K562 (cell line): ENCODE measurements around the gene FHIT. TPM values are rescaled to one million over a fixed set of nuclear protein-coding genes. Genes with fewer than 3 reads are reported as not detected.

Experiments
- ATAC-seq: fragments of 200-7000 bp; cut with Tn5 transposase; 3 replicates; pipeline ENCODE4 v1.9.1; 2020; ENCODE audit warnings: moderate library complexity
- BruUV-seq: library from RNA; stranded (reverse); fragments of 400-500 nt; replicated peaks from 2 replicates; lab custom pipeline; 2021; lab: Mats Ljungman, UMichigan
- CTCF ChIA-PET: fragments of 300-600 bp; formaldehyde crosslinking; extraction: SDS; loops from one replicate; lab custom pipeline; 2021; ENCODE audit warnings: low intra/inter-chr PET ratio; lab: Yijun Ruan, JAX
- POLR2A ChIA-PET: fragments of 300-600, 350-650 bp; sonication (Branson Sonifier 250); formaldehyde crosslinking; extraction: SDS; loops from one replicate; lab custom pipeline; 2021; ENCODE audit warnings: antibody characterized with exemption, inconsistent platforms; lab: Yijun Ruan, JAX
- DNase-seq, 4 experiments: peaks; one replicate each; pipeline versions ENCODE4 v3.0.0 to v3.0.0-alpha.2; 2011 to 2018; ENCODE audit warnings: low spot score in 3 of 4, mixed read lengths in 3 of 4; ENCODE audit errors: extremely low read depth in 1 of 4
- FAIRE-seq: peaks from 2 replicates; lab custom pipeline; 2011; peaks lifted over from hg19 to GRCh38; lab: Jason Lieb, UNC
- H2AFZ ChIP-seq: 2 replicates; pipeline ENCODE4 v1.6.0; 2011; ENCODE audit warnings: low read depth, low read length, control low read depth, inconsistent platforms
- H3K27ac ChIP-seq: fragments of 200-600 bp; 3 replicates; pipeline ENCODE4 v1.8.0; 2011; ENCODE audit warnings: low read depth, mild to moderate bottlenecking, control low read depth, inconsistent platforms, low read length, moderate library complexity, mixed read lengths; ENCODE audit errors: extremely low read depth
- H3K27me3 ChIP-seq, 2 experiments: fragments of 300-600 bp in 1 of 2; 2 replicates in 1 of 2; 3 replicates in 1 of 2; pipeline versions ENCODE4 v1.6.0 to v1.8.0; 2011; ENCODE audit warnings: inconsistent platforms in 2 of 2, low read length in 2 of 2, mild to moderate bottlenecking in 1 of 2, mixed read lengths in 1 of 2, moderate library complexity in 1 of 2; ENCODE audit not compliant: control insufficient read depth in 2 of 2, insufficient read depth in 2 of 2
- H3K36me3 ChIP-seq: fragments of 300-600 bp; 3 replicates; pipeline ENCODE4 v1.8.0; 2011; ENCODE audit warnings: mild to moderate bottlenecking, low read length, inconsistent platforms; ENCODE audit not compliant: control insufficient read depth, insufficient read depth
- H3K4me1 ChIP-seq, 2 experiments: fragments of 200-600 bp in 1 of 2; replicated peaks in 1 of 2; 2 replicates in 1 of 2; 3 replicates in 1 of 2; pipeline versions ENCODE4 v1.5.1 to v1.8.0; 2011; ENCODE audit warnings: inconsistent platforms in 2 of 2, low read length in 2 of 2, mild to moderate bottlenecking in 1 of 2, mixed read lengths in 1 of 2, moderate library complexity in 1 of 2; ENCODE audit not compliant: control insufficient read depth in 2 of 2, insufficient read depth in 2 of 2
- H3K4me2 ChIP-seq: 2 replicates; pipeline ENCODE4 v1.6.1; 2011; ENCODE audit warnings: low read length, control low read depth, inconsistent platforms, mixed read lengths; ENCODE audit not compliant: insufficient read depth
- H3K4me3 ChIP-seq: fragments of 200-600 bp; sonication (generic), shearing (Covaris generic); 2 replicates; pipeline ENCODE4 v1.5.1; 2016; ENCODE audit warnings: control low read depth, inconsistent platforms
- H3K79me2 ChIP-seq: fragments of 200-600 bp; 3 replicates; pipeline ENCODE4 v1.8.0; 2011; ENCODE audit warnings: low read length, inconsistent platforms; ENCODE audit not compliant: control insufficient read depth, insufficient read depth
- H3K9ac ChIP-seq, 2 experiments: 2 replicates each; pipeline versions ENCODE4 v1.6.0 to v1.6.1; 2011; ENCODE audit warnings: low read depth in 2 of 2, low read length in 2 of 2, control low read depth in 1 of 2, inconsistent platforms in 1 of 2, mild to moderate bottlenecking in 1 of 2, mixed read lengths in 1 of 2; ENCODE audit not compliant: insufficient read depth in 1 of 2
- H3K9me1 ChIP-seq: one replicate; pipeline ENCODE4 v1.6.0; 2011; ENCODE audit warnings: inconsistent platforms, mild to moderate bottlenecking, low read length, moderate library complexity; ENCODE audit not compliant: control insufficient read depth, insufficient read depth
- H3K9me3 ChIP-seq: replicated peaks from 2 replicates; pipeline ENCODE4 v1.5.1; 2011; ENCODE audit warnings: low read depth, low read length, inconsistent platforms; ENCODE audit not compliant: control insufficient read depth, insufficient read depth
- H4K20me1 ChIP-seq: replicated peaks from 2 replicates; pipeline ENCODE4 v1.6.1; 2011; ENCODE audit warnings: low read length, inconsistent platforms, mixed read lengths; ENCODE audit not compliant: control insufficient read depth, insufficient read depth
- C11orf30 ChIP-seq: fragments of 450-650 bp; IDR thresholded peaks from 2 replicates; pipeline ENCODE4 v1.6.1; 2016; ENCODE audit warnings: low read depth, mild to moderate bottlenecking
- CHD2 ChIP-seq: IDR thresholded peaks from 2 replicates; pipeline ENCODE4 v1.6.1; 2011; ENCODE audit warnings: low read depth, low read length
- FOSL1 ChIP-seq: fragments of 200-800 bp; sonication (Bioruptor generic); conservative IDR thresholded peaks from 2 replicates; pipeline ENCODE4 v1.6.1; 2016; ENCODE audit warnings: missing genetic modification characterization, missing compliant biosample characterization
- FOXK2 ChIP-seq, 2 experiments: fragments of 450-650 bp; IDR thresholded peaks in 1 of 2; conservative IDR thresholded peaks in 1 of 2; 2 replicates each; pipeline ENCODE4 v1.6.1; 2016; ENCODE audit warnings: low read depth in 2 of 2, mild to moderate bottlenecking in 1 of 2
- HCFC1 ChIP-seq: IDR thresholded peaks from 2 replicates; pipeline ENCODE4 v1.6.1; 2012; ENCODE audit warnings: low read depth, low read length, improper control_type of control experiment
- HNRNPK ChIP-seq: fragments of 200-400 bp; formaldehyde crosslinking; IDR thresholded peaks from one replicate; pipeline ENCODE4 v1.6.1; 2018; ENCODE audit warnings: mild to moderate bottlenecking, low read depth, low read length; ENCODE audit not compliant: poor library complexity, severe bottlenecking
- KDM4B ChIP-seq, 2 experiments: fragments of 450-650 bp in 1 of 2; sonication (generic) in 1 of 2; IDR thresholded peaks; 2 replicates each; pipeline ENCODE4 v1.6.1; 2016 to 2017; ENCODE audit warnings: borderline replicate concordance in 2 of 2, antibody characterized with exemption in 1 of 2, low read depth in 1 of 2, mild to moderate bottlenecking in 1 of 2
- KLF13 ChIP-seq: fragments of 450-650 bp; IDR thresholded peaks from 2 replicates; pipeline ENCODE4 v1.6.1; 2016; ENCODE audit warnings: missing genetic modification characterization, low read depth, mild to moderate bottlenecking, missing compliant biosample characterization, moderate library complexity, borderline replicate concordance
- NCOR1 ChIP-seq: fragments of 450-650 bp; IDR thresholded peaks from 2 replicates; pipeline ENCODE4 v1.6.1; 2016; ENCODE audit warnings: mild to moderate bottlenecking, moderate library complexity
- PML ChIP-seq: IDR thresholded peaks from 2 replicates; pipeline ENCODE4 v1.6.1; 2012; ENCODE audit warnings: low read length, inconsistent platforms
- RBM14 ChIP-seq: fragments of 200-400 bp; formaldehyde crosslinking; IDR thresholded peaks from 2 replicates; pipeline ENCODE4 v1.6.1; 2018; ENCODE audit warnings: low read depth, mild to moderate bottlenecking, low read length, moderate library complexity, borderline replicate concordance; ENCODE audit not compliant: insufficient read depth
- SUPT5H ChIP-seq: fragments of 450-650 bp; IDR thresholded peaks from 2 replicates; pipeline ENCODE4 v1.6.1; 2016
- TAF1 ChIP-seq: IDR thresholded peaks from 2 replicates; pipeline ENCODE4 v1.6.1; 2011; ENCODE audit warnings: mild to moderate bottlenecking, low read length, moderate library complexity; ENCODE audit not compliant: insufficient read depth, control insufficient read depth, severe bottlenecking; ENCODE audit errors: extremely low read depth
- ZNF124 ChIP-seq: sonication (generic); formaldehyde crosslinking; IDR thresholded peaks from 2 replicates; pipeline ENCODE4 v1.8.1; 2022; ENCODE audit warnings: missing genetic modification reagents
- ZNF41 ChIP-seq: fragments of 250-450 bp; sonication (Bioruptor Pico); conservative IDR thresholded peaks from 2 replicates; pipeline ENCODE4 v1.4.0; 2020; ENCODE audit warnings: mild to moderate bottlenecking
- ZSCAN32 ChIP-seq: fragments of 450-650 bp; formaldehyde crosslinking; IDR thresholded peaks from 2 replicates; pipeline ENCODE4 v1.4.0; 2020; ENCODE audit warnings: mild to moderate bottlenecking, moderate library complexity
- WGBS: fragments of 100-300 bp; shearing (Covaris generic); methylation state at CpG from one replicate; pipeline ENCODE4 v1.1.6; 2016; ENCODE audit warnings: low coverage, mixed read lengths; ENCODE audit not compliant: insufficient coverage; ENCODE audit errors: missing lambda C conversion rate; 5-methylcytosine and 5-hydroxymethylcytosine counted together
- in situ Hi-C: fragments of 300-500 bp; cut with MboI; formaldehyde crosslinking; loops from 4 replicates; pipeline ENCODE4 v1.15.0; 2018; ENCODE audit warnings: inconsistent platforms, mixed read lengths
- intact Hi-C: fragments of 100-400 bp; cut with micrococcal nuclease; formaldehyde crosslinking; loops from 2 replicates; pipeline ENCODE4 v1.14.2; 2022
- polyA plus RNA-seq, 8 experiments: library from polyadenylated mRNA; depleted of rRNA in 4 of 8; stranded (reverse) in 5 of 8; unstranded in 3 of 8; fragments of >200 nt; fragmentation: Nextera tagmentation in 2 of 8; fragmentation: Illumina TruSeq in 1 of 8; extraction: Ambion mirVana in 2 of 8; extraction: Trizol in 1 of 8; gene quantifications; 2 replicates each; pipeline versions ENCODE4 v1.2.1 to v1.2.3, GENCODE V29; 2011 to 2014; ENCODE audit warnings: inconsistent platforms in 1 of 8, missing spikeins in 1 of 8
- total RNA-seq, 7 experiments: library from RNA; depleted of rRNA in 6 of 7; stranded (reverse); fragments of >200 nt in 6 of 7; fragmentation: Illumina TruSeq in 2 of 7; extraction: Trizol in 2 of 7; gene quantifications; 2 replicates each; pipeline versions ENCODE4 v1.2.1 to v1.2.3, GENCODE V29; 2011 to 2021; ENCODE audit warnings: low replicate concordance in 1 of 7
- TF ChIP-seq, protein P1 (sequence below): sonication (generic); formaldehyde crosslinking; IDR thresholded peaks from 2 replicates; pipeline ENCODE4 v1.8.1; 2023; ENCODE audit warnings: mild to moderate bottlenecking, missing genetic modification reagents
- TF ChIP-seq, protein P2 (sequence below): fragments of 450-650 bp; formaldehyde crosslinking; IDR thresholded peaks from 2 replicates; pipeline ENCODE4 v1.4.0; 2022; ENCODE audit warnings: missing genetic modification characterization

FHIT gene
- total and polyA plus RNA-seq, 9 of the 15 experiments (the other 6 are each of a cell fraction or from before 2014, with no cell fraction given) = 1.7 to 9.1 (median 4.3) TPM

DNA sequence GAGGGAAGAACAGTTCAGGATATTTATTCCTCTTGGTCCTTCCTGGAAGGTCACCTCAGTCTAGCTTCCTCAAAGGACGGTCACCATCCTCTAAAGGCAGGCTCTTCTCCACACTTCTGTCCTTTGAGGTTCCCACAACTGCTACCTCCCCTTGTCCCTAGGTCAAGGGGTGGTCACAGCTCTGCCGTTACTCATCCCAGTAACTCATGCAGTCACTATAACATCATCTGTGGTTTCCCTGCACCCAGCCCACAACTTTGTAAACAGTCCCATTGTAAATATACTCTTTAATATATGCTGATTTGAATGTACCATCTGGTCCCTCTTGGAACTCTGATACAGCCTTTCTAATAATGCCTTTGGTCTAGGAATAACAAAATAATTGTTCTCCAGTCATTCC lies 887.4 kb downstream of the FHIT start:
- no peak overlapping the region; the same call in 2 of the 3 replicates for H3K27ac ChIP-seq
- ATAC-seq (no peak; the same call in 1 of the 3 replicates), FAIRE-seq (no peak), DNase-seq (no peak)
- no peaks in the 10 kb centered on the region for H4K20me1 ChIP-seq
- H3K79me2 ChIP-seq = no peaks in the 10 kb centered on the region
- CTCF ChIA-PET = no interaction called here
- WGBS = 20% methylated on average over 2 of the region's 2 CpGs
- in situ Hi-C loops (no loop called here), intact Hi-C loops (no loop called here)
- POLR2A ChIA-PET = no interaction called here
- H2AFZ ChIP-seq = no peak overlapping the region
- no peak overlapping the region for H3K9ac ChIP-seq
- BruUV-seq = no TSS peak
- no peak overlapping the region for H3K4me3 ChIP-seq
- no peaks in the 10 kb centered on the region for H3K27me3 ChIP-seq
- H3K9me1 ChIP-seq = no peaks in the 10 kb centered on the region
- H3K4me1 ChIP-seq = 0 out of 5 replicates have a peak, but pooled peaks cover 0 to 4% of the 10 kb centered on the region in 2 experiments
- no peaks in the 10 kb centered on the region for H3K9me3 ChIP-seq
- no peak for TF ChIP-seq HNRNPK
- no peak for TF ChIP-seq HCFC1
- no peak for TF ChIP-seq FOXK2 (conservative IDR thresholded peaks at IDR 0.05 in 1 of 2, IDR thresholded peaks at IDR 0.05 in 1 of 2; ENCODE audit: low read depth in 2 of 2)
- no peak for TF ChIP-seq SUPT5H
- TF ChIP-seq ZNF41 (CRISPR knock-in tag) = no peak
- no peak for TF ChIP-seq NCOR1
- no peak for TF ChIP-seq FOSL1 (tag)
- TF ChIP-seq, protein P1, sequence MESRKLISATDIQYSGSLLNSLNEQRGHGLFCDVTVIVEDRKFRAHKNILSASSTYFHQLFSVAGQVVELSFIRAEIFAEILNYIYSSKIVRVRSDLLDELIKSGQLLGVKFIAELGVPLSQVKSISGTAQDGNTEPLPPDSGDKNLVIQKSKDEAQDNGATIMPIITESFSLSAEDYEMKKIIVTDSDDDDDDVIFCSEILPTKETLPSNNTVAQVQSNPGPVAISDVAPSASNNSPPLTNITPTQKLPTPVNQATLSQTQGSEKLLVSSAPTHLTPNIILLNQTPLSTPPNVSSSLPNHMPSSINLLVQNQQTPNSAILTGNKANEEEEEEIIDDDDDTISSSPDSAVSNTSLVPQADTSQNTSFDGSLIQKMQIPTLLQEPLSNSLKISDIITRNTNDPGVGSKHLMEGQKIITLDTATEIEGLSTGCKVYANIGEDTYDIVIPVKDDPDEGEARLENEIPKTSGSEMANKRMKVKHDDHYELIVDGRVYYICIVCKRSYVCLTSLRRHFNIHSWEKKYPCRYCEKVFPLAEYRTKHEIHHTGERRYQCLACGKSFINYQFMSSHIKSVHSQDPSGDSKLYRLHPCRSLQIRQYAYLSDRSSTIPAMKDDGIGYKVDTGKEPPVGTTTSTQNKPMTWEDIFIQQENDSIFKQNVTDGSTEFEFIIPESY (CRISPR knock-in tag) = no peak
- TF ChIP-seq ZNF124 (CRISPR knock-in tag) = no peak
- TF ChIP-seq PML = no peak
- TF ChIP-seq ZSCAN32 = no peak
- no peak for TF ChIP-seq C11orf30
- TF ChIP-seq, protein P2, sequence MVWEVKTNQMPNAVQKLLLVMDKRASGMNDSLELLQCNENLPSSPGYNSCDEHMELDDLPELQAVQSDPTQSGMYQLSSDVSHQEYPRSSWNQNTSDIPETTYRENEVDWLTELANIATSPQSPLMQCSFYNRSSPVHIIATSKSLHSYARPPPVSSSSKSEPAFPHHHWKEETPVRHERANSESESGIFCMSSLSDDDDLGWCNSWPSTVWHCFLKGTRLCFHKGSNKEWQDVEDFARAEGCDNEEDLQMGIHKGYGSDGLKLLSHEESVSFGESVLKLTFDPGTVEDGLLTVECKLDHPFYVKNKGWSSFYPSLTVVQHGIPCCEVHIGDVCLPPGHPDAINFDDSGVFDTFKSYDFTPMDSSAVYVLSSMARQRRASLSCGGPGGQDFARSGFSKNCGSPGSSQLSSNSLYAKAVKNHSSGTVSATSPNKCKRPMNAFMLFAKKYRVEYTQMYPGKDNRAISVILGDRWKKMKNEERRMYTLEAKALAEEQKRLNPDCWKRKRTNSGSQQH (CRISPR knock-in tag) = no peak
- TF ChIP-seq CHD2 = no peak
- no peak for TF ChIP-seq RBM14
- no peak for TF ChIP-seq TAF1
- no peak for TF ChIP-seq KLF13 (tag)
- no peak for TF ChIP-seq KDM4B (IDR thresholded peaks at IDR 0.05; ENCODE audit: borderline replicate concordance in 2 of 2, low read depth in 1 of 2)
- TF ChIP-seq, all 486 proteins: peak for 0
- Histone ChIP-seq H3K36me3 (no peaks in the 10 kb centered on the region), H3K4me2 (no peak overlapping the region)
